Right ventricle myocardium superior (tissue), 1 donor: ENCODE data around the gene PHRF1. TPM values are rescaled to one million over a fixed set of nuclear protein-coding genes. Genes with fewer than 3 reads are reported as not detected.

ENCODE experiments used
- ATAC-seq: fragments of 200-7000 bp; cut with Tn5 transposase; one replicate; pipeline ENCODE4 v1.9.1; 2020; ENCODE audit warnings: mild to moderate bottlenecking; ENCODE audit not compliant: poor library complexity
- DNase-seq: peaks from one replicate; pipeline ENCODE4 v3.0.0-alpha.2; 2020
- intact Hi-C: fragments of 100-400 bp; cut with DNase I; formaldehyde crosslinking; loops from one replicate; pipeline ENCODE4 v1.11.2; 2022
- total RNA-seq: library from RNA; stranded (reverse); fragmentation: NEBNext Ultra II Directional; extraction: Animal tissue kit (Norgen Biotek cat#: 25700); gene quantifications from one replicate; pipeline ENCODE4 v1.2.1, GENCODE V29; 2021
- donor health status: DM: no; HTN: yes; CAD: no; lungs with severe emphysema.

Gene PHRF1
- total RNA-seq, 1 donor from 2014 or later = 16.5 TPM

GRCh38 chr11:581752-582151, 5.5 kb downstream of the PHRF1 start:
- no peak for ATAC-seq

DNA sequence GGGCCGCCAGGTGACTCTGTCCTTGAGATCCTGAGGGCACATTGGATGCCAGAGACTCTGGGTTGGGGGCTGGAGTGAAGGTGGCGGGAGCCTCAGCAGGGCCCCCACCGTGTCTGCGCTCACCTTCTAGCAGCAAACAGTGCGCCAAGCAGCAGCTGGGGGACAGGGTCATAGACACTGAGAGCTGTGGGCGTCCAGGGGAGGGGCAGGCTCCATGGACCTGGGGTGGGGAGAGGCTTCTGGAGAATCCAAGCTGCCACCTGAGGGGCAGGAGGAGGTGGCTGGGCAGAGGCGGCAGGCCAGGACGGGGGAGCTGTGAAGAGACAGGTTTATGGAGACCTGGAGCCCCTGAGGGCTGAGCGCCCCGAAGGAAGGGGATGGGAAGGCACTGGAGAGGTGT, 8.0 kb downstream of the PHRF1 start:
- intact Hi-C loops = no loop called here
- ATAC-seq = no peak
- DNase-seq = no peak

More at GRCh38 chr11:581752-582151, 5.5 kb downstream of the PHRF1 start:
- DNase-seq = no peak
- intact Hi-C loops = no loop called here

GRCh38 chr11:586376-587316, 10.4 kb downstream of the PHRF1 start:
- intact Hi-C loops = no loop called here
- no peak for ATAC-seq
- DNase-seq = no peak

- intact Hi-C loops = no loop called here
- ATAC-seq = no peak
- no peak for DNase-seq
Observed at GRCh38 chr11:587546-587945, 11.3 kb downstream of the PHRF1 start.

DNA sequence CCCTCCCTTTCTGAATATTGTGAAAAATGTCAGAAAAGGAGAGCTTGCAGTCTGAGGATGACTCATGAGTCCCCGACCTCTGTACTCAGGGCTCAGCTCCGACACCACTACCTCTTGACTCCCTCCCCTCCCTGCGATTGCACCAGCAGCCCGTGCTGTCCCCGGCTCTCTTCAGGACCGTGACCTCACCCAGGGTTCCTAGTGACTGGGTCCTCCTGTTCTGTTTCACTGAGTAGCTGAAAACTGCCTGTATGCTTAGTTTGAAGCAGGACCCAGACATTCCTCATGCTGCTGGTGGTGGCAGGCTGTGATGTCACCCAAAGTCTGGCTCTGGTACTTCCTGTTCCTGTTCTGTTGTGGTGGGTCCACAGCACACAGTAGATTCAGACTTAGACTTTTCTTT, 11.7 kb downstream of the PHRF1 start:
- DNase-seq = no peak
- ATAC-seq = peak; percentile 22

DNA sequence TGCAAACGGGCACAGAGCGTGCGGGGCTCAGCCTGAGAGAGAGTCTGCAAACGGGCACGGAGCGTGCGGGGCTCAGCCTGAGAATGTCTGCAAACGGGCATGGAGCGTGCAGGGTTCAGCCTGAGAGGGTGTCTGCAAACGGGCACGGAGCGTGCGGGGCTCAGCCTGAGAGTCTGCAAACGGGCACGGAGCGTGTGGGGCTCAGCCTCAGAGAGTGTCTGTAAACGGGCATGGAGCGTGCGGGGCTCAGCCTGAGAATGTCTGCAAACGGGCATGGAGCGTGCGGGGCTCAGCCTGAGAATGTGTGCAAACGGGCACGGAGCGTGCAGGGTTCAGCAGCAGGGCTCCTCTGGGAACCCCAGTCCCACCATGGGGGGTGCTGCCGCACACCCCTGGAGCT, 13.5 kb downstream of the PHRF1 start:
- ATAC-seq (no peak), DNase-seq (no peak)
- intact Hi-C loops = no loop called here

More for the DNA sequence above, 11.7 kb downstream of the PHRF1 start:
- intact Hi-C loops = no loop called here

GRCh38 chr11:590997-591396, 14.7 kb downstream of the PHRF1 start:
- ATAC-seq = no peak
- intact Hi-C loops = no loop called here
- no peak for DNase-seq

DNA sequence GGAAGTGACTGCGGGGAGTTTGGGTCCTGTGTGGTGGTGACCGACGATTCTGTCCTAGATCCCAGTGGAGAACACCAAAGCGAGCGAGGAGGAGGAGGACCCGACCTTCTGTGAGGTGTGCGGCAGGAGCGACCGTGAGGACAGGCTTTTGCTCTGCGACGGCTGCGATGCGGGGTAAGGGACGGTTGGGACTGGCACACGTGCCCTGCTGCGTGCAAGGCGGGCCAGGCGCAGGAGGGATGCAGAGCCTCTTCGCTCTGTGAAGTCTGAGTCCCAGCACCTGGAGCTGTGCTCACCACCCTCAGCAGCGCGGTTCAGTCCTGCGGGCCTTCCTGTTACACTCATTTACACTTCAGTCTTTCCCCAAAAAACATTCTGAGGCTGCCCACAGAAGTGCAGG, 16.2 kb downstream of the PHRF1 start:
- intact Hi-C loops = no loop called here

DNA sequence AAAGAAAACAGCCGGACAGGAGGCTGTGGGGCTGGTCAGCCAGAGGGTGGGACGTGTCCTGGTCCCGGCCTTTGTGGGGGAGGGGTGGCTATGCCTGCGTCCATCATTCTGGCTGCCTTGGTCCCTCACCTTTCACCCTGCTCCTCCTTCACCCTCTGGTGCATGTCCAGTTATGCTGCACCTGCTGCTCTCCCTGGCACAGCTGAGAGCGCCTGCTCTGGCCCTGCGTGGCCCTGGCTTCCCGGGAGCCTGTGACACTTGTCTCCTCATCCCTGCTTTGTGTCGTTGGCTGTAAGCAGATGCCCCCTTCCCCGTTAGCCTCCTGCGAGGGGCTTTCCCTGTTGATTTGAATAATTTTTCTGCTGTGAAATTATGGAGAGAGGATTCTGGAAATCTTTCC, 16.6 kb downstream of the PHRF1 start:
- DNase-seq (no peak), ATAC-seq (no peak)
- intact Hi-C loops = no loop called here

More for the DNA sequence above, 16.2 kb downstream of the PHRF1 start:
- DNase-seq = no peak
- ATAC-seq = no peak

DNA sequence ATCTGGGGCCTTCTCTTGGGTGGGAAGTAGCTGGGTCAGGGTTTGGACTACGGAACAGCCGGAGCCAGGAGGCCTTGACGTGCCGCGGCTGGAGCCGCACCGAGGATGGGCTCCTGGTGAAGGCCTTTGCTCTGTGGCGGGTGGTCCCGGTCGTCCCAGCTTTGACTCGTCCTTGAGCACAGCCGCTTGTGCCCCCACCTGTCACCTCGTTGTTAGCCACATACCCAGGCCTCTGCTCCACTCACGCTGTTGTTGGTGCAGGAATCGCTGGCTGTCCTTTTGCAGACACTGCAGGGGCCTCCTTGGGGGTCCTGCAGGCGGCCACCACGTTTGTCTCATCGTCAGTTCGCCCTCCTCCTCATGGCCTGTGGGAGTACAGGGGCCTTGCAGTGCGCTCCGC, 17.1 kb downstream of the PHRF1 start:
- ATAC-seq (no peak), DNase-seq (no peak)
- intact Hi-C loops = no loop called here

GRCh38 chr11:595400-595799, 19.1 kb downstream of the PHRF1 start:
- DNase-seq (no peak), ATAC-seq (no peak)
- intact Hi-C loops = no loop called here

DNA sequence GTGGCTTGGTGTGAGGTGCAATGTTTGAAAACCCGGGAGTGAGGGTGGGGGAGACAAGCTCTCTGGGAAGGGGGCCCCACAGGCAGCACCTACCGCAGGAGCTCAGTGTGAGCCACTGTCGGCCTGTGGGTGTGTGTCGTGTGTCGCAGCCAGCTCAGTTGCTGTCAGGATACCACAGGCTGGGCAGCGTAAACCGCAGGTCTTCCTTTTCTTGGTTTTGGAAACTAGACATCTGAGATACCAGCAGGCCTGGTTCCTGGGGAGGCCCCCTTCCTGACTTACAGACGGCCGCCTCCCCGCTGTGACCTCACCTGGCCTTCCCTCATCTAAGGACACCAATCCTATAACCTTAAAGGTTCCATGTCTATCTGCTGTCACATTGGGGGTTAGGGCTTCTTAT, 20.1 kb downstream of the PHRF1 start:
- intact Hi-C loops = no loop called here
- no peak for DNase-seq
- ATAC-seq = no peak

DNA sequence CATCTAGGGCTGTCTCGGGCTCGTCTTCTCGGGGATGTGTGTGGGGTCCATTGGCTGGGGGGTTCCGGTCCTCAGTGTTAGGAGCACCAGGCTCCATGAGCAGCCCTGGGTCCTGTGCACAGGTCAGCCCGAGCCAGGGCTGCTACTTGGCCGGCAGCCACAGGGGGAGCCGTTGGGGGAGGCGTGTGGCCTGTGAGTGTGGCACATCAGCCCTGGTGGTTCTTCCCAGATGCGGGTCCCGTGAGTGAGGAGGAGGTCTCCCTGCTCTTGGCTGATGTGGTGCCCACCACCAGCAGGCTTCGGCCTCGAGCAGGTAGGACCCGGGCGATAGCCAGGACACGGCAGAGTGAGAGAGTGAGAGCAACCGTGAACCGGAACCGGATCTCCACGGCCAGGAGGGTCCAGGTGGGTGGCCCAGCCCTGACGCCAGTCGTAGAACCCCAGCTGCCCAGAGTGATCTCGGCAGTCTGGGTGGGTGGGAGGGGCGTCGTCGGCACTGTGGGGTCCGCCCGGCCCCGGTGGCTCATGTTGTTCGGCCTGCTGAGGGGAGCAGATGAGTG, 21.0 kb downstream of the PHRF1 start:
- intact Hi-C loops = no loop called here
- ATAC-seq = no peak
- DNase-seq = no peak

- no peak for DNase-seq
- no peak for ATAC-seq
- intact Hi-C loops = no loop called here
Observed at GRCh38 chr11:598005-598680, 21.9 kb downstream of the PHRF1 start.

DNA sequence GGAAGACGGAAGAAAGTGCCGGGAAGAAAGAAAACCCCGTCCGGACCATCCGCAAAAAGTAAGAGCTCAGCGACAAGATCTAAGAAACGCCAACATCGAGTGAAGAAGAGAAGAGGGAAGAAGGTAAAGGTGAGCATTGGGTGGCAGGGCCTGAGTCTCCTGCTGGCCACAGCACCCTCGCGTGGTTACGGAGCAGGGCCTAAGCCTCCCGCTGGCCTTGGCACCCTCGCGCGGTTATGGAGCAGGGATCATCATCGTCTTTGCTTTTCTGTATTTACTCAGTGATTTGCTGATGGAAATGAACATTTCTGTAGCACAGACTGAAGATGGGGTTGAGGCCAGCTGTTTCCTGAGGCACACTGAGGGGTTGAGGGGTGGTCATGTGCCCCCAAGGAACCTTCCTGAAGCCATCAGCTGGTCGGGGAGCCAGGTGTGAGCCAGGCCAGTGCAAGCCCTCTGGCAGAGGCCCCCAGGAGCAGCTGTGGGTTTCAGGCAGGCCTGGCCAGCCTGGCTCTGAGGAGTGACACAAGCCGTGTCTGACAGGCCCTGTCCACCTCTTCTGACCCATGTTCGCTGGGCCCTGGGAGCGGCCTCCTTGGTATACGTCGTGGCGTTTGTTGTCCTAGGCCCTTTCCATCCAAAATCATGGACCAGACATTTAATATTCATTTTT, 25.4 kb downstream of the PHRF1 start:
- ATAC-seq = no peak

DNA sequence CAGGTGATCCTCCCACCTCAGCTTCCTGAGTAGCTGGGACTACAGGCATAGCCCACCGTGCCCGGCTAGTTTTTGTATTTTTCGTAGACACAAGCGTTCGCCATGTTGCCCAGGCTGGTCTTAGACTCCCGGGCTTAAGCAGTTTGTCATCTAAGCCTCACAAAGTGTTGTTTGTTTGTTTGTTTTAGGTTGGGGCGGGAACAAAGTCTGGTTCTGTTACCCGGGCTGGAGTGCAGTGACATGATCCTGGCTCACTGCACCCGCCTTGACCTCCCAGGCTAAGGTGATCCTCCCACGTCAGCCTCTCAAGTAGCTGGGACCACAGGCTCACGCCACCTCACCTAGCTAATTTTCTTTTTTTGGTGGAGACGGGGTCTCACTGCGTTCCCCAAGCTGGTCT, 26.9 kb downstream of the PHRF1 start:
- intact Hi-C loops = no loop called here
- ATAC-seq (no peak), DNase-seq (no peak)

More for the DNA sequence above, 25.4 kb downstream of the PHRF1 start:
- intact Hi-C loops = no loop called here
- no peak for DNase-seq

- DNase-seq (no peak), ATAC-seq (peak; percentile 9)
- intact Hi-C loops = no loop called here
Observed at GRCh38 chr11:605286-606129, 29.2 kb downstream of the PHRF1 start.

DNA sequence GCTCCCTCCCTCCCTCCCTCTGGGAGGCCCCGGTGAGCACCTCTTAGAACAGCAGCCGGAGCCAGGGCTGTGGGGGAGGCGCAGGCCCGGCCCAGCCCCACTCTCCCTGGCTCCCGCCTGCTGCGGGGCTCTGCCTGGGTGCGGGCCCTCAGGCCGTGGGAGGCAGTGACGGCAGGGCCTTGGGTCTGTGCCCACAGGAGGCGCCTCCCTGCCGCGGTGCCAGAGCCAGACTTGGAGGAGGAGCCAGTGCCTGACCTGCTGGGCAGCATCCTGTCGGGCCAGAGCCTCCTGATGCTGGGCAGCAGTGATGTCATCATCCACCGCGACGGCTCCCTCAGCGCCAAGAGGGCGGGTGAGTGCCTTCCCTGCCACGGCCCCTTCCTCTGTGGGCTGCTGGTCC, 30.0 kb downstream of the PHRF1 start:
- ATAC-seq (peak; percentile 89), DNase-seq (peak; percentile 81)
- intact Hi-C loops = no loop called here
